GM19455 (cell line): ENCODE data around the gene TRMU.

Source experiments
- ATAC-seq: cut with Tn5 transposase; IDR thresholded peaks from one replicate; pipeline ENCODE4 v1.9.1; 2021; ENCODE audit not compliant: unreplicated experiment

Gene TRMU

GRCh38 chr22:46335201-46336118 lies at the start of gene TRMU:
Gene TRMU, plus strand, starts transcription at chr22:46335714. Its CDS starts 51 bp downstream, at chr22:46335765.
- peak; percentile 70 for ATAC-seq

DNA sequence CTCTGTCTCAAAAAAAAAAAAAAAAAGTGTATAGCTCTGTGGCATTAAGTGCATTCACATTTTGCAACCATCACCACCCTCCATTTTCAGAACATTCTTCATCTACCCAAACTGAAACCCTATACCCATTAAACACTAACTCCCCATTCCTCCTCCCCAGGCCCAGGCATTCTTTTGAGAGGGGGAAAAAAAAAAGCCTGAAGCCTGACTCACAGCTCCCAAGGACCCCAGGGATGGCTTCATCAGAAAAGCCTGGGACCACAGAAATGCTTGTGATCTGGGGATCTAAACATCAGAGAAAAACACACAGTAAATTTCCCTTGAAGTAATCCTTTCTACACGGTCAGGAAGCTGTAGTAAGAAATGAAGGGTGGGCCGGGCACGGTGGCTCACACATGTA lies 49.5 kb upstream of the TRMU start:
- ATAC-seq: no peak

GRCh38 chr22:46286941-46287872 lies 48.3 kb upstream of the TRMU start:
- no peak for ATAC-seq

DNA sequence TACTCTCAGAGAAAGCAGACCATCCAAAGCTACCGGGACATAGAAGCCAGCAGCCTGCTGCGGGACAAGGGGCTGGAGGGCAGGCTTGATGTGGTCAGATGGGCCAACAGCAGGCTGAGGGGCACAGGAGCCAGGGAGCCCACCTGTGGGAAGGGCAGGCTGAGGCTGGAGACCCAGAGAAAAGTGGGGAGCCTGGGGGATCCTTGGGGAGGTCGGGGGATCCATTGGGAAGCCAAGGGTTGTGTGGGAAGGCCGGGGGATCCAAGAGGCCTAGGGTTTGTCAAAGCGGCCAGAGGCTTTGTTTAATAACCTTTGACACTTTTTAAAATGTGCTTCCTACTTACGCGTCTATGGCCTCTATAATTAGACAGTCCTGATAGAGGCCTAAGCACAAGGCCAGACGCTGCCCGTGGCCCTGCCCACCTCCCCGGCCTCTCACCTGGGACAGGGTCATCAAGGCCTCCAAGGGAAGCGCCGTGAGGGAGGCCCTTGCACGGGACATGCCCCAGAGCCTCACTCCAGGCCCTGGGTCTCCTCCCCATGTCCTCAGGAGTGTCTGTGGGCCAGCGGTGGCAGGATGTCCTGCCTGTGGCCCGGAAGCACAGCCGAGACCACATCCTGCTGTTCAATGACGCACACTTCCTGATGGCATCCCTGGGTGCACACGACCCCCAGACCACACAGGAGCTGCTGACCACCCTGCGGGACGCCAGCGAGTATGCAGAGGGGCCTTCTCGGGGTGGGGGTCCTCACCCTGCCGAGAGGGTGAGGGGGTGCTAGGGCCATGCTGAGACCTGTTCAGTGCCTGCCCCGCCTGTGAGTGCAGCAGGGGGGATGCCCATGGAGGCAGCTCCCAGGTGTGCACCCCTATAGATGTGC lies 47.4 kb upstream of the TRMU start:
- ATAC-seq: no peak

- ATAC-seq: no peak
Observed at GRCh38 chr22:46288846-46289243, 46.7 kb upstream of the TRMU start.

- no peak for ATAC-seq
Observed at GRCh38 chr22:46289244-46289891, 46.1 kb upstream of the TRMU start.

GRCh38 chr22:46290121-46290842 lies 45.2 kb upstream of the TRMU start:
- no peak for ATAC-seq

GRCh38 chr22:46290843-46291785 lies 44.4 kb upstream of the TRMU start:
- ATAC-seq: no peak

- no peak for ATAC-seq
Observed at GRCh38 chr22:46292173-46292572, 43.3 kb upstream of the TRMU start.

GRCh38 chr22:46292732-46293131 lies 42.8 kb upstream of the TRMU start:
- ATAC-seq: no peak

GRCh38 chr22:46293577-46294260 lies 41.8 kb upstream of the TRMU start:
- ATAC-seq: no peak

GRCh38 chr22:46294784-46295183 lies 40.7 kb upstream of the TRMU start:
- ATAC-seq: no peak

DNA sequence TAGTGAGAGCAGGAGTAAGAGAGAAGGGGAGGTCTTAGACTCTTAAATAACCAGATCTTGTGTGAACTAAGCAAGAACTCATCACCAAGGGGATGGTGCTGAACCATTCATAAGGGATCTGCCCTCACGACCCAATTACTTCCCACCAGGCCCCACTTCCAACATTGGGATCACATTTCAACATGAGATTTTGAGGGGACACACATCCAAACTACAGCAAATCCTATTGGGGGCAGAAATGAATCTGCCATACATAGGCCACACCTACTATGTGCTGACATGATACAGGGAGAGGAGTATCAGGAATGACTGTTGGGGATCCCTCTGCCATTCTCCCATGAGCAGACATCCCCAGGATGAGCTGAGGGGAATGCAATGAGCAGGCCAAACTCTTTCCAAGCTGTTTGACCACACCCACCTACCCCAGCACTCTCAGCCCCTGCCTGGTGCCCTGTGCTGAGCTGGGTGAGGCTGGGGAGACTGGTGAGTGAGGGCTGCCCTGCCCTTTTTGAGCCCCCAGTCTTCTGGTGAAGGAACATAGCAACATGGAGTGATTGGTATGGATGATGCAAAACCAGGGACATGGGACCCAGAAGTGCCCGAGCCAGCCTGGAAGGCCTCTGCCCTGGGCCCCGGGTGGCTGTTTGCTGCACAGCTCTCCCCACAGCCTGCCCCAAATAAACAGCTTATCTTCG lies 40.1 kb upstream of the TRMU start:
- no peak for ATAC-seq

DNA sequence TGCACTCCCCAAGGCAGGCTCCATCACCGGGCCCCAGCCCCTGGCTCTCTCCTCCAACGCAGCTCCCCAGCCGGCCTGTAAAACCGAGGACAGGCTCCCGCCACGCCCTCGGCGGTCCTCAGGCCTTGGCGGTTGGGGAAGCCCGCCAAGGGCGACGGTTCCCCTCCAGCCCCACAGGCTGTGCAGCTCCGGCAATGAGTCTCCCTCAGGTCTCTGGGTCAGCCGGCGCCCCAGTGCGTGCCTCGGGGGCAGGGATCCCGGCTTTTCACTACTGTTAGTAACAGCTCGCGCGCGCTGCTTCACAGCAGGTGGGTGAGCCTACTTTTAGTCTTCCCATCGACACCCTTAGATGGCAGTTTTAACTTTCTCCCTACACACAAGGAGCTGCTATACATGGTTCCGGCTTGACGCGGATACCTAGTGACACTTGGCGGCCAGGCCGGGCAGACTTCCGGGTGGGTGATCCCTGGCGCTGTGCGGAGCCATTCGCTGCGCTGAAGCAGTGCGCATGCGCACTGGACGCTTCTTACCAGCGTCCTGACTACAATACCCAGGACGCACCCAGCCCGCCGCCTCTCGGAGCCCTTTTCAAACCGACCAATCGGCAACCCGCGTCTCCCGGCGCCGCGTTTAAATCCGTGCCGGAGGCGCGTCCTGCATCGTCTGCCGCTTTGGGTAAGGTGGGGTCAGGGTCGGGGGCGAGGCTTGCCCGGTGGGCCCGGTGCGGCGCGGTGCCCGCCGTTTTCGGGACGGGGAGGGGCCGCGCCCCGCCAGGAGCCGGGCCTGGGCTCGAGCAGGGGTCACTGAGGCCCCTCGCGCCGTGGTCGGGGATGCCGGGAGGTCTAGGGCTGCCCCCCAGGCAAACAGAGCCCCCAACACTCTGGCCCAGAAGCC lies 39.0 kb upstream of the TRMU start, which contains the start of gene GTSE1:
TSS of gene GTSE1 (plus strand) at position 614 of the 894 bp plus-strand sequence. CDS start 531 bp downstream, outside the sequence.
- peak; percentile 89 for ATAC-seq

DNA sequence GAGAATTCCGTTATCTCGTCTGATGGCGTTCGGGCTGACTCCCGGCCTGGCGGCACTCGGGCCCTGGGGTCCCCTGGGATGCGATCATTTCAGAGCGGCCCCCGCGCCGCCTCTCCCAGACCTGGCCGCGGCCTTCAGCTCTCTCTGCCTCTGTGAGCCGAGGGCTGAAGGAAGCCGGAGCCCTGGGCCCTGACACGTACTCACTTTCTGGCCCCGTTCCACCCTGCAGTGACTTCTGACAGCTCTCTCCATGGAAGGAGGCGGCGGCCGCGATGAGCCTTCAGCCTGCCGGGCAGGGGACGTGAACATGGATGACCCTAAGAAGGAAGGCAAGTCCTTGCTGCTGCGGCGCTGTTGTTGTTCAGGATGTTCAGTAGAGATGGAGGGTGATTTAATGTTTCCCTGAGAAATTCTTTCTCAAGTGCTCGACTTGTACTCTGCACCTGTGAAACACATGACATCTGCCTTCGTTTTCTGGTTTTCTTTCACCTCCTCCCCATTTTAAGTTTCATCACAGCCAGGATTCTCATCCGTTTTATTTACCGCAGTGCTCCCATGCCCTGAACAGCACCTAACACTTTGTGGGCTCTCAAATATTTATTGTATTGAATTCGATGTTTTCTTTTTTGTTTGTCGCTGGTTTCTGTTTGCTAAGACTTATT lies 38.2 kb upstream of the TRMU start:
- ATAC-seq: peak; percentile 21

DNA sequence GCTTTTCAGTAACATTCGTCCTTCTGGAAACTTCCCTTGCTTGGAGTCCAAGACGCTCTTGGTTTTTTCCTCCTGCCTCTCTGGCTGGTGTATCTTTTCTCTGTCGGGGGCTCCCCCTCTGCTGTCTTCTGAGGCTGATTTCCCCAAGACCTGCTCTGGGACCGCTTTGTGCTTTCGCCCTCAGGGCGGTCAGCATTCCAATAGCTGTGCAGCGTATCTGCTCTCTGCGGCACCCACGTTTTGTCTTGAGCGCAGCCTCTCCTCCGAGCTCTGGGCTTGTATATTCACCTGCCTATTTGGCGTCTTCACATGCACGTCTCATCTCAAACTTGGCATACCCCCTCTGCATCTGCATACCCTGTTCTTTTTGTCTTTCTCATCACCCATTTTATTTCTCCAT lies 36.4 kb upstream of the TRMU start:
- no peak for ATAC-seq
